DND-41 (cell line): ENCODE results near the gene HPS5.

Experiments
- ATAC-seq: fragments of 200-7000 bp; cut with Tn5 transposase; 3 replicates; pipeline ENCODE4 v1.9.1; 2021; ENCODE audit warnings: low read depth; ENCODE audit not compliant: insufficient read depth
- DNase-seq: peaks from one replicate; pipeline ENCODE4 v3.0.0-alpha.2; 2020
- H2AFZ ChIP-seq: 2 replicates; pipeline ENCODE4 v1.6.0; 2012; ENCODE audit warnings: low read depth, low read length
- H3K27ac ChIP-seq: 2 replicates; pipeline ENCODE4 v1.5.1; 2012; ENCODE audit warnings: low read length, inconsistent platforms
- H3K27me3 ChIP-seq: fragments of 200-600 bp; sonication (generic); 2 replicates; pipeline ENCODE4 v1.6.0; 2012; ENCODE audit warnings: low read length, mild to moderate bottlenecking, inconsistent platforms; ENCODE audit not compliant: insufficient read depth, poor library complexity
- H3K36me3 ChIP-seq: 2 replicates; pipeline ENCODE4 v1.5.1; 2012; ENCODE audit warnings: low read length, inconsistent platforms; ENCODE audit not compliant: insufficient read depth
- H3K4me1 ChIP-seq: 2 replicates; pipeline ENCODE4 v1.5.1; 2012; ENCODE audit warnings: mild to moderate bottlenecking, low read length; ENCODE audit not compliant: insufficient read depth
- H3K4me2 ChIP-seq: 2 replicates; pipeline ENCODE4 v1.6.0; 2012; ENCODE audit warnings: mild to moderate bottlenecking, moderate library complexity, low read length, inconsistent platforms; ENCODE audit not compliant: insufficient read depth
- H3K4me3 ChIP-seq, 2 experiments: fragments of 200-600 bp in 1 of 2; shearing (Covaris generic) in 1 of 2; 2 replicates each; pipeline ENCODE4 v1.5.1; 2012 to 2016; ENCODE audit warnings: inconsistent platforms in 2 of 2, low read length in 2 of 2, mild to moderate bottlenecking in 2 of 2, low read depth in 1 of 2, moderate library complexity in 1 of 2
- H3K79me2 ChIP-seq: 2 replicates; pipeline ENCODE4 v1.6.0; 2012; ENCODE audit warnings: low read length, inconsistent platforms; ENCODE audit not compliant: insufficient read depth
- H3K9ac ChIP-seq: 2 replicates; pipeline ENCODE4 v1.6.0; 2012; ENCODE audit warnings: low read depth, mild to moderate bottlenecking, inconsistent platforms, low read length, moderate library complexity
- H3K9me3 ChIP-seq: 2 replicates; pipeline ENCODE4 v1.5.1; 2012; ENCODE audit warnings: low read length, moderate library complexity, mild to moderate bottlenecking, inconsistent platforms; ENCODE audit not compliant: insufficient read depth, severe bottlenecking
- H4K20me1 ChIP-seq: 2 replicates; pipeline ENCODE4 v1.6.0; 2012; ENCODE audit warnings: low read length; ENCODE audit not compliant: insufficient read depth
- EZH2 ChIP-seq: IDR thresholded peaks from 3 replicates; pipeline ENCODE4 v1.6.1; 2012; ENCODE audit warnings: borderline replicate concordance, low read depth, mild to moderate bottlenecking, moderate library complexity, low read length, inconsistent platforms; ENCODE audit not compliant: severe bottlenecking
- TF ChIP-seq, protein P1 (sequence below): IDR thresholded peaks from 2 replicates; pipeline ENCODE4 v1.5.1; 2012; ENCODE audit warnings: borderline replicate concordance, low read length, moderate library complexity, mild to moderate bottlenecking; ENCODE audit not compliant: poor library complexity, severe bottlenecking; ENCODE audit errors: extremely low read depth

The HPS5 gene

DNA sequence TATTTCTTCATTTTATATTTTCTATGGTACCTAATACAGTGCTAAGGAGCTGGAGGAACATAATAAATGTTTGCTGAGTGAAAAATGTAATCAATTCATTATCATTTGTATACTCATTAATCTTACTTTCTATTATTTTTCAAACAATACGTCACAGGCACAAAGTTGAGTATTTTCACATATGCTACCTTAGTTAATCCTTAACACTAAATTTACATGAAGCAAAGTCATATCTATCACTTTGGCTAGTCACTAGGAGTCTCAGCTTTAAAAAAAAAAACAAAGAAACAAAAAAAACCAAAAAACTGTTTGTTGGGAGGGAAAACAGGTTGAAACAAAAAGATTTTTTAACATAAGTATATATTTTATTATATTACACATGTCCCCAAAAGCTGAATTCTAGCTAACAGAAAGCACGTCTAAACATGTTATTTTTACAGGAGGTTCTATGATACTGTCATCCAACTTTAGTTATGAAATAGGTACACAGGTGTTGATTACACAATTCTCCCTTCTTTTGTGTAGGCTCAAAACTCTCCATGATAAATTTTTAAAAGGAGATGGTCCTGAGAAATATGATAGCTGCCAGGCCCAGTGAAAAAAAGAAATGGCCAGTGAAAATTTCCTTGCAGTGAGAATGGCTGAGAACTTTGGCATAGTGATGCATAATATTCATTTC, 14.3 kb downstream of the HPS5 start:
- Histone ChIP-seq H2AFZ (no peak overlapping the region), H3K79me2 (no peaks in the 10 kb centered on the region; the same call in 1 of the 2 replicates), H3K27me3 (no peaks in the 10 kb centered on the region), H3K9ac (no peak overlapping the region), H3K4me1 (no peaks in the 10 kb centered on the region), H3K9me3 (no peaks in the 10 kb centered on the region), H3K36me3 (peaks cover 78% of the 10 kb centered on the region), H4K20me1 (no peaks in the 10 kb centered on the region), H3K4me2 (no peak overlapping the region), H3K4me3 (no peak overlapping the region), H3K27ac (no peak overlapping the region)
- ATAC-seq (no peak), DNase-seq (no peak)
- TF ChIP-seq, protein P1, sequence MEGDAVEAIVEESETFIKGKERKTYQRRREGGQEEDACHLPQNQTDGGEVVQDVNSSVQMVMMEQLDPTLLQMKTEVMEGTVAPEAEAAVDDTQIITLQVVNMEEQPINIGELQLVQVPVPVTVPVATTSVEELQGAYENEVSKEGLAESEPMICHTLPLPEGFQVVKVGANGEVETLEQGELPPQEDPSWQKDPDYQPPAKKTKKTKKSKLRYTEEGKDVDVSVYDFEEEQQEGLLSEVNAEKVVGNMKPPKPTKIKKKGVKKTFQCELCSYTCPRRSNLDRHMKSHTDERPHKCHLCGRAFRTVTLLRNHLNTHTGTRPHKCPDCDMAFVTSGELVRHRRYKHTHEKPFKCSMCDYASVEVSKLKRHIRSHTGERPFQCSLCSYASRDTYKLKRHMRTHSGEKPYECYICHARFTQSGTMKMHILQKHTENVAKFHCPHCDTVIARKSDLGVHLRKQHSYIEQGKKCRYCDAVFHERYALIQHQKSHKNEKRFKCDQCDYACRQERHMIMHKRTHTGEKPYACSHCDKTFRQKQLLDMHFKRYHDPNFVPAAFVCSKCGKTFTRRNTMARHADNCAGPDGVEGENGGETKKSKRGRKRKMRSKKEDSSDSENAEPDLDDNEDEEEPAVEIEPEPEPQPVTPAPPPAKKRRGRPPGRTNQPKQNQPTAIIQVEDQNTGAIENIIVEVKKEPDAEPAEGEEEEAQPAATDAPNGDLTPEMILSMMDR: no peak
- TF ChIP-seq EZH2: no peak

DNA sequence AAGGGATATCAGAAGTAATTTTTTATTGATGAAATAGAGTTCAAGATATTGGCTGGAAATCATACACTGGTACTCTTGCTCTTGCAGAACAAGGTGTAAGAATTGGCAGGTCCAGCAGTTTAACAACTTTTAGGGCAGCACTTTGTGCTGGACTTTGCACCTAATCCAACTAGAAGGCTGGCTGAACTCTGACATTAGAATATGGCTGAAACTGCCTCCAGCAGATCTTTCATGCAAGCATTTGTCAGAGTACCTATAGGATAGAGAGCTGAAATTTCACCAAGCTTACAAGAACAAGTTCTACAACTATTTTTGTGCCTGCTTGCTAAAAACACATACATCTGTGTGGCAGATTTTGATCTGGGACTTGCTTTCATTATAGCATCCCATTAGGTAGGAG, 17.2 kb downstream of the HPS5 start:
- peaks cover 82% of the 10 kb centered on the region for H3K36me3 ChIP-seq
- TF ChIP-seq, protein P1: no peak
- TF ChIP-seq EZH2: no peak

DNA sequence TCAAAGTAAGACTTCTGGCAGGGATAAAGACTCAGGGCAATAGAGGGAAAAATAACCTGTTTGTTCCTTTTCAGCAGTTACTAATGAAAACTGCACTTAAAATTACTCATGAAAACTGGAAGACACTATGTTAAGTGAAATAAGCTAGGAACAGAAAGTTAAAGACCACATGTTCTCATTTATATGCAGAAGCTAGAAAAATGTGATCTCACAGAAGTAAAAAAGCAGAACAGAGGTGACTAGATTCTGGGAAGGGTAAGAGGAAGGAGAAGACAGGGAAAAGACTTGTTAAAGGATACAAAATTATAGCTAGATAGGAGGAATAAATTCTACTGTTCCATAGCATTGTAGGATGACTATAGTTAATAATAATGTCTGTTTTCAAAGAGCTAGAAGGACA, 22.2 kb downstream of the HPS5 start:
- Histone ChIP-seq H3K4me3 (no peak overlapping the region), H3K9me3 (no peaks in the 10 kb centered on the region), H2AFZ (no peak overlapping the region), H3K36me3 (peaks cover 81% of the 10 kb centered on the region), H3K27me3 (no peaks in the 10 kb centered on the region), H3K9ac (no peak overlapping the region), H3K27ac (no peak overlapping the region), H3K4me1 (no peaks in the 10 kb centered on the region), H3K4me2 (no peak overlapping the region), H3K79me2 (no peaks in the 10 kb centered on the region), H4K20me1 (no peaks in the 10 kb centered on the region)
- no peak for DNase-seq
- TF ChIP-seq, protein P1: no peak
- TF ChIP-seq EZH2: no peak
- ATAC-seq: no peak

More for the DNA sequence above, 17.2 kb downstream of the HPS5 start:
- H3K79me2 ChIP-seq: no peaks in the 10 kb centered on the region
- no peak overlapping the region for H3K27ac ChIP-seq
- no peak for ATAC-seq
- no peaks in the 10 kb centered on the region for H3K27me3 ChIP-seq
- H3K4me1 ChIP-seq: no peaks in the 10 kb centered on the region
- no peak overlapping the region for H3K4me2 ChIP-seq
- no peak overlapping the region for H3K9ac ChIP-seq
- DNase-seq: no peak
- H2AFZ ChIP-seq: no peak overlapping the region
- H3K9me3 ChIP-seq: no peaks in the 10 kb centered on the region
- no peaks in the 10 kb centered on the region for H4K20me1 ChIP-seq
- H3K4me3 ChIP-seq: no peak overlapping the region
